Retinal pigment epithelial cell (primary cell): ENCODE results near the gene WNT7B.

Experiments
- DNase-seq: peaks from one replicate; pipeline ENCODE4 v3.0.0-alpha.2; 2010; ENCODE audit warnings: low read depth
- H3K4me3 ChIP-seq: 2 replicates; pipeline ENCODE4 v1.5.1; 2011; ENCODE audit warnings: mild to moderate bottlenecking, low read length, control low read depth, moderate library complexity
- TF ChIP-seq, protein P1 (sequence below): conservative IDR thresholded peaks from 2 replicates; pipeline ENCODE4 v1.5.1; 2011; ENCODE audit warnings: low read depth, low read length, control low read depth, inconsistent platforms

Gene WNT7B

DNA sequence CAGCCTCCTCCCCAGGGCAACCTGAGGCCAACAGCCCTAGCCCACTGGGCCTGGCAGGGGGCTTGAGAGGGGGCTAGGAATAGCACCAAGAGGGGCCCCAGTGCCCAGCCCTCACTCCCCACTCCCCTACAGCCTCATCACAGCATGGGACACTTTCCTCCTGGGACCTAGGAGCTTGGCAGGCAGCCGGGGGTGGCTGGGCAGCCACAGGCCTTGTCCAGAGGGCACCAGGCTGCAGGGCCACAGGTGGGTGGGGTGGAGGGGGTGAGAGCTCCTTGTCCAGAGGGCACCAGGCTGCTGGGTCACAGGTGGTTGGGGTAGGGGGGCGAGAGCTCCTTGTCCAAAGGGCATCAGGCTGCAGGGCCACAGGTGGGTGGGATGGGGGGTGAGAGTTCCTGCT is 61.8 kb downstream of the WNT7B start:
- TF ChIP-seq, protein P1, sequence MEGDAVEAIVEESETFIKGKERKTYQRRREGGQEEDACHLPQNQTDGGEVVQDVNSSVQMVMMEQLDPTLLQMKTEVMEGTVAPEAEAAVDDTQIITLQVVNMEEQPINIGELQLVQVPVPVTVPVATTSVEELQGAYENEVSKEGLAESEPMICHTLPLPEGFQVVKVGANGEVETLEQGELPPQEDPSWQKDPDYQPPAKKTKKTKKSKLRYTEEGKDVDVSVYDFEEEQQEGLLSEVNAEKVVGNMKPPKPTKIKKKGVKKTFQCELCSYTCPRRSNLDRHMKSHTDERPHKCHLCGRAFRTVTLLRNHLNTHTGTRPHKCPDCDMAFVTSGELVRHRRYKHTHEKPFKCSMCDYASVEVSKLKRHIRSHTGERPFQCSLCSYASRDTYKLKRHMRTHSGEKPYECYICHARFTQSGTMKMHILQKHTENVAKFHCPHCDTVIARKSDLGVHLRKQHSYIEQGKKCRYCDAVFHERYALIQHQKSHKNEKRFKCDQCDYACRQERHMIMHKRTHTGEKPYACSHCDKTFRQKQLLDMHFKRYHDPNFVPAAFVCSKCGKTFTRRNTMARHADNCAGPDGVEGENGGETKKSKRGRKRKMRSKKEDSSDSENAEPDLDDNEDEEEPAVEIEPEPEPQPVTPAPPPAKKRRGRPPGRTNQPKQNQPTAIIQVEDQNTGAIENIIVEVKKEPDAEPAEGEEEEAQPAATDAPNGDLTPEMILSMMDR: no peak
- DNase-seq: no peak
- no peak overlapping the region for H3K4me3 ChIP-seq

DNA sequence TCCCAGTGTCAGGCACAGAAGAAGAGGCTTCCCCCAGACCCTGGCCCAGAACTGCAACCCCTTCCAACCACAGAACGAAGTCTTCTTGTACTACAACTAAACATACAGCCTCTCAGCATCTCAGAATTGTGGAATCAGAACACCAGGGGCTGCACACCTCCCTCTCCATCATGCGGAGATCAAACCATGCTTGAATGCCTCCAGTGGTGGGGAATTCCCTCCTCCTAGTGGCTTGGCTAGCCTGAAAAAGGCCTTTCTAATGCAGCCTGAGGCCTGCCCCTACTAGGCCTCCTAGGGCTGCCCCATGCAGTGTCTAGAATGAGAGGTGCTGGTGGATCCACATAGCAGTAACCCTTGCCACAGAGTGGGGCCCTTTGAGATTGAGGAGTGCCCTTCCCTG is 62.7 kb downstream of the WNT7B start:
- DNase-seq: no peak
- TF ChIP-seq, protein P1: no peak
- no peak overlapping the region for H3K4me3 ChIP-seq

DNA sequence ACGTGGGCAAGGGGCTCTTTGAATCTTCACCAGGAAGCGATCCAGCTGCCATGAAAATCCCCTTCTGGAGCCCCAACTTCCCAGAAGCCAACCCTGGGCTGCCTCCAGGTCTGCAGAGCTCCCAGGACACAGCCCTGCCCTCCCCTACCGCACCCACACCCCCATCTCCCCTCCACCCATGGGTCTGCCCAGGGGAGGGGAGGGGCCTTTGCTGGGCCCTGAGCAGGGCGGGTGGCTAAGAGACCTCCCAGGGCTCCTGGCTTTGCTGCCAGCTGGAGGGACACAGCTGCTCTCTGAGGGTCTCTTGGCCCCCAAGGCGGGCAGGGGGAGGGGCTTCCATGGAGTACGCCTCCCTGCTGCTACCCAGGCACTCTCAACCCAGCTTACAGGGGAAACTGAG is 64.1 kb downstream of the WNT7B start:
- H3K4me3 ChIP-seq: no peak overlapping the region
- DNase-seq: no peak
- TF ChIP-seq, protein P1: no peak

DNA sequence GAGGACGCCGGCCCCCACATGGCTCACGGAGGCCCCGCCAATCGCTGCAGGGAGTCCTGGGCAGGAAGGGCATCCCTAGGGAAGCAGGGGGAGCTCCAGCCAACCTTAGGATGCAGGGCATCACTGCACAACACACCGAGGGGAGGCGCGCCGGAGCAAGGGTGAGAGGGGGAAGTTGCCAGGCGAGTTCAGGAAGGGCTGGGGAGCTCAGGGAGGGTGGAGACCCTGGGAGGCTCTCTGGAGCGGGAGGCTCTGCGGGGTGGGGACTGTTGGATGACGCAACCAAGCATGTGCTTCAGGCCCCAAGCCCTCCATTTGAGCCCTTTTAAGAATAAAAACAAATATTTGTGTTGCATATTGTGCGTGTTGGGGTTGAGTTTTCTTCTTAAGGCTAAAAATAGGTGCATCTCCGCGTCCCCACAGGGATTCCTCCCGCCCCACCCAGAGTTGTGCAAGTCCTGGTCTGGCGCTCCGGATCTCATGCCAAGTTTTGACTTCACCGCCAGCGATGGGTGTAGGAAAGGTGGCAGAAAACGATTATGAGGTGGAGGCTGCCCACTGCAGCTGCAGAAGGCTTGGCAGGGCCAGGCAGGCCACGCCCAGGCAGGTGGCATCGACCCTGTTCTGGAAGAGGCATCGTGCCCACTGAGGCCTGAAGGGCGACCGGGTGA is 65.2 kb downstream of the WNT7B start:
- TF ChIP-seq, protein P1: no peak
- H3K4me3 ChIP-seq: no peak overlapping the region
- no peak for DNase-seq

DNA sequence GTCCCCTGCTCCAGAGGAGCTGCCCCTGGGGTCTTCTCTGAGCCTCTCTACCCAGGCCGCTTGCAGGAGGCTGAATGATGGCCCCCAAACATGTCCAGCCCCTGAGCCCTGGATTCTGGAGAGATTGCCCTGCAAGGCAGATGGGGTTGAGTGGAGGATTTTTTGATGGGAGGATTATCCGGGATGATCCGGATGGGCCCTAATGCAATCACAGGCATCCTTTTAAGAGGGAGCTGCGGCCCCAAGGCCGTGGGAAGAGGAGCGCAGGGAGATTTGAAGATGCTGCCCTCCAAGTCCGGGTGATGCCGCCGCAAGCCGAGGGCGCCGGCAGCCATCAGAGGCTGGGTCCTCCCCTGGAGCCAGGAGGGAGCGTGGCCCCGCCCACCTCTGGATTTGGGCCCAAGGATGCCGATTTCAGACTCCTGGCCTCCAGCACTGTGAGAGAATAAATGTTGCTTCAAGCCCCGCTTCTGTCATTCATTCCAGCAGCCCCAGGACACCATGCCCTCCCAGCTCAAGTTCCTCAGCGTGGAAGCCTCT is 66.0 kb downstream of the WNT7B start:
- H3K4me3 ChIP-seq: no peak overlapping the region
- no peak for DNase-seq
- TF ChIP-seq, protein P1: no peak

DNA sequence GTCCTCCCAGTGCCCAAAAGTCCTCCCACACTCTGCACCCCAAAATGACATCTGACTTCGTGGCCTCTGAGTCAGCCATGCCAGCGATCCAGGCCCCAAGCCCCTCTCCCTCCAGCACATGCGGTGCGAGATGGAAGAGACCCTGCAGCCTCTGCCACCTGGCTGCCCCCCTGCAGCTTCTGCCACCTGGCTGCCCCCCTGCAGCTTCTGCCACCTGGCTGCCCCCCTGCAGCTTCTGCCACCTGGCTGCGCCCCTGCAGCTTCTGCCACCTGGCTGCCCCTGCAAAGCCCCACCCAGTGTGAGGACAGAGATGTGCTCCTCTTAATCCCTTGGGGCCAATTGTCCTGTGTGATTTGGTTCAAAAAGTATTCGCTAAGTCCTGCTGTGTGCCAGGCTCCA is 68.0 kb downstream of the WNT7B start:
- no peak overlapping the region for H3K4me3 ChIP-seq
- TF ChIP-seq, protein P1: no peak

DNA sequence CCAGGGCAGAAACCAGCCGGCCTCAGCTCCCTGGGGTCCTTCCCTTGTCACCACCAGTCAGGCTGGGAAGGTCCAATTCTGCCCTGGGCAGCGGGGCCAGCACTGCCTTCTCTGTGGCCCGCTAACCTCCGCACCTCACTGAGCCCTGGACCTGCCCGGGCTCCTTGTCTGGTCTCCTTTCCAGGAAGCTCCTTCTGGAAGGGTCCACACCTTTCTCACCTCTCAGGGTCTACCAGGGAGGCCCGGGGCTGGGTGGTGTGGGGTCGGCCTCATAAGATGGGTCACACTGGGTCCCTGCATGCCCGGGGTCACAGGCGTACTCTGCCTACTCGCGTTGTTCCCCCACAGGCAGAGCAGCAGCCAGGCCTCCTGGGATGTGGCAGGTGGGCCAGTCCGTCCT is 69.0 kb downstream of the WNT7B start:
- H3K4me3 ChIP-seq: no peak overlapping the region
- no peak for DNase-seq
- TF ChIP-seq, protein P1: no peak

More for the DNA sequence above, 68.0 kb downstream of the WNT7B start:
- no peak for DNase-seq
